Fibroblast of lung (primary cell): ENCODE results near the gene KIF16B. TPM values are rescaled to one million over a fixed set of nuclear protein-coding genes. Genes with fewer than 3 reads are reported as not detected.

Experiments
- DNase-seq, 2 donors: peaks; one replicate each; pipeline versions ENCODE4 v3.0.0 to v3.0.0-alpha.2; 2010; ENCODE audit warnings: low read depth in 2 of 2
- H2AFZ ChIP-seq: 2 replicates; pipeline ENCODE4 v1.5.1; 2012; ENCODE audit warnings: low read length, control low read depth, inconsistent platforms
- H3K27ac ChIP-seq: 2 replicates; pipeline ENCODE4 v1.5.1; 2011; ENCODE audit warnings: low read length, control low read depth; ENCODE audit not compliant: insufficient read depth
- H3K27me3 ChIP-seq: 2 replicates; pipeline ENCODE4 v1.5.1; 2011; ENCODE audit warnings: mild to moderate bottlenecking, low read length; ENCODE audit not compliant: control insufficient read depth, insufficient read depth
- H3K36me3 ChIP-seq: 2 replicates; pipeline ENCODE4 v1.5.1; 2011; ENCODE audit warnings: low read length; ENCODE audit not compliant: control insufficient read depth, insufficient read depth
- H3K4me1 ChIP-seq: 2 replicates; pipeline ENCODE4 v1.5.1; 2011; ENCODE audit warnings: low read length; ENCODE audit not compliant: control insufficient read depth, insufficient read depth; ENCODE audit errors: extremely low read depth
- H3K4me2 ChIP-seq: 2 replicates; pipeline ENCODE4 v1.5.1; 2011; ENCODE audit warnings: low read length, control low read depth; ENCODE audit not compliant: insufficient read depth; ENCODE audit errors: extremely low read depth
- H3K4me3 ChIP-seq, 4 experiments: fragments of 200-600 bp in 1 of 4; sonication (generic) in 1 of 4; replicated peaks in 1 of 4; 2 replicates each; pipeline ENCODE4 v1.5.1; 2011 to 2016; ENCODE audit warnings: low read length in 4 of 4, low read depth in 3 of 4, mild to moderate bottlenecking in 3 of 4, control low read depth in 2 of 4, inconsistent platforms in 1 of 4, mixed read lengths in 1 of 4; ENCODE audit not compliant: insufficient read depth in 1 of 4; ENCODE audit errors: control extremely low read depth in 1 of 4
- H3K79me2 ChIP-seq: 2 replicates; pipeline ENCODE4 v1.5.1; 2012; ENCODE audit warnings: mild to moderate bottlenecking, low read length, inconsistent platforms; ENCODE audit not compliant: control insufficient read depth, insufficient read depth
- H3K9ac ChIP-seq: 2 replicates; pipeline ENCODE4 v1.5.1; 2011; ENCODE audit warnings: mild to moderate bottlenecking, low read length, control low read depth; ENCODE audit not compliant: insufficient read depth
- H3K9me3 ChIP-seq: 2 replicates; pipeline ENCODE4 v1.5.1; 2012; ENCODE audit warnings: low read depth, low read length; ENCODE audit not compliant: control insufficient read depth, insufficient read depth
- H4K20me1 ChIP-seq: 2 replicates; pipeline ENCODE4 v1.5.1; 2011; ENCODE audit warnings: low read length; ENCODE audit not compliant: control insufficient read depth, insufficient read depth; ENCODE audit errors: extremely low read depth
- CTCF ChIP-seq, 2 donors: IDR thresholded peaks in 1 of 2; conservative IDR thresholded peaks in 1 of 2; 1 replicate in 1 of 2; 2 replicates in 1 of 2; pipeline ENCODE4 v1.5.1; 2011 to 2012; ENCODE audit warnings: low read length in 2 of 2, control low read depth in 1 of 2, inconsistent platforms in 1 of 2, low read depth in 1 of 2, mild to moderate bottlenecking in 1 of 2
- EZH2 ChIP-seq: IDR thresholded peaks from 2 replicates; pipeline ENCODE4 v1.5.1; 2012; ENCODE audit warnings: low read length, control low read depth, mild to moderate bottlenecking; ENCODE audit errors: missing control alignments
- polyA plus RNA-seq, 2 donors: library from polyadenylated mRNA; depleted of rRNA in 1 of 2; stranded (reverse) in 1 of 2; unstranded in 1 of 2; fragments of >200 nt; gene quantifications; 2 replicates each; pipeline ENCODE4 v1.2.1, GENCODE V29; 2011 to 2012; ENCODE audit warnings: missing spikeins in 1 of 2
- total RNA-seq: library from RNA; depleted of rRNA; stranded (reverse); fragments of >200 nt; gene quantifications from 2 replicates; pipeline ENCODE4 v1.2.1, GENCODE V29; 2014

KIF16B gene
- total and polyA plus RNA-seq, 2 donors (not counting 1 experiment from before 2014, with no cell fraction given) = 7.7 to 17.3 TPM

GRCh38 chr20:16243470-16243869, 329.8 kb downstream of the KIF16B start:
- no peaks in the 10 kb centered on the region for H3K4me1 ChIP-seq
- H3K79me2 ChIP-seq = no peaks in the 10 kb centered on the region
- H3K4me2 ChIP-seq = no peak overlapping the region
- H3K36me3 ChIP-seq = no peaks in the 10 kb centered on the region
- DNase-seq = no peak
- H3K27ac ChIP-seq = no peak overlapping the region
- no peak for TF ChIP-seq CTCF (conservative IDR thresholded peaks at IDR 0.05 in 1 of 2, IDR thresholded peaks at IDR 0.05 in 1 of 2; ENCODE audit: low read depth in 1 of 2, low read length in 2 of 2)
- TF ChIP-seq EZH2 = no peak
- H3K4me3 ChIP-seq = no peak overlapping the region
- H3K9ac ChIP-seq = no peak overlapping the region
- no peaks in the 10 kb centered on the region for H3K9me3 ChIP-seq
- H4K20me1 ChIP-seq = no peaks in the 10 kb centered on the region
- no peaks in the 10 kb centered on the region for H3K27me3 ChIP-seq
- H2AFZ ChIP-seq = no peak overlapping the region

- no peak for TF ChIP-seq CTCF (conservative IDR thresholded peaks at IDR 0.05 in 1 of 2, IDR thresholded peaks at IDR 0.05 in 1 of 2; ENCODE audit: low read depth in 1 of 2, low read length in 2 of 2)
- no peak for TF ChIP-seq EZH2
- H3K27ac ChIP-seq = no peak overlapping the region
- H3K4me2 ChIP-seq = no peak overlapping the region
- no peaks in the 10 kb centered on the region for H4K20me1 ChIP-seq
- no peaks in the 10 kb centered on the region for H3K4me1 ChIP-seq
- H3K36me3 ChIP-seq = no peaks in the 10 kb centered on the region
- H3K27me3 ChIP-seq = no peaks in the 10 kb centered on the region
- no peaks in the 10 kb centered on the region for H3K79me2 ChIP-seq
- H3K4me3 ChIP-seq = no peak overlapping the region
- DNase-seq = no peak
- H3K9ac ChIP-seq = no peak overlapping the region
- H2AFZ ChIP-seq = no peak overlapping the region
- no peaks in the 10 kb centered on the region for H3K9me3 ChIP-seq
Observed at GRCh38 chr20:16241911-16242310, 331.3 kb downstream of the KIF16B start.

GRCh38 chr20:16240355-16240754, 332.9 kb downstream of the KIF16B start:
- no peak for TF ChIP-seq CTCF (conservative IDR thresholded peaks at IDR 0.05 in 1 of 2, IDR thresholded peaks at IDR 0.05 in 1 of 2; ENCODE audit: low read depth in 1 of 2, low read length in 2 of 2)
- TF ChIP-seq EZH2 = no peak
- Histone ChIP-seq H3K4me1 (no peaks in the 10 kb centered on the region), H2AFZ (no peak overlapping the region), H4K20me1 (no peaks in the 10 kb centered on the region), H3K36me3 (no peaks in the 10 kb centered on the region), H3K4me3 (no peak overlapping the region), H3K9ac (no peak overlapping the region), H3K4me2 (no peak overlapping the region), H3K27me3 (no peaks in the 10 kb centered on the region), H3K79me2 (no peaks in the 10 kb centered on the region), H3K9me3 (no peaks in the 10 kb centered on the region), H3K27ac (no peak overlapping the region)
- DNase-seq = no peak
